Adrenal gland (tissue), 12 donors: ENCODE measurements around the gene NOX4. TPM values are rescaled to one million over a fixed set of nuclear protein-coding genes. Genes with fewer than 3 reads are reported as not detected.

Source experiments
- DNase-seq, 7 donors: peaks; one replicate each; pipeline ENCODE4 v3.0.0-alpha.2; 2019 to 2020
- H3K27ac ChIP-seq, 5 donors: fragments of 200-600 bp; sonication (generic) in 4 of 5; 1 replicate in 3 of 5; 2 replicates in 2 of 5; pipeline versions ENCODE4 v1.5.1 to v1.8.0; 2016 to 2020; ENCODE audit warnings: mild to moderate bottlenecking in 1 of 5
- H3K27me3 ChIP-seq: fragments of 200-600 bp; 2 replicates; pipeline ENCODE4 v1.8.0; 2021
- H3K36me3 ChIP-seq, 2 donors: fragments of 200-600 bp; replicated peaks in 1 of 2; 1 replicate in 1 of 2; 2 replicates in 1 of 2; pipeline versions ENCODE4 v1.5.1 to v1.8.0; 2018 to 2022
- H3K4me1 ChIP-seq, 2 donors: fragments of 200-600 bp; replicated peaks in 1 of 2; 1 replicate in 1 of 2; 2 replicates in 1 of 2; pipeline versions ENCODE4 v1.5.1 to v1.8.0; 2018 to 2021
- H3K4me3 ChIP-seq, 4 donors: fragments of 200-600 bp; sonication (generic) in 3 of 4; one replicate each; pipeline ENCODE4 v1.5.1; 2016 to 2018
- H3K9me3 ChIP-seq, 3 donors: fragments of 200-600 bp; sonication (generic) in 1 of 3; replicated peaks in 1 of 3; 1 replicate in 2 of 3; 2 replicates in 1 of 3; pipeline versions ENCODE4 v1.5.1 to v1.8.0; 2016 to 2021
- POLR2A ChIP-seq, 2 donors: fragments of 450-650 bp; IDR thresholded peaks; one replicate each; pipeline ENCODE4 v1.6.1; 2017; ENCODE audit warnings: antibody characterized with exemption in 2 of 2, mild to moderate bottlenecking in 2 of 2, moderate library complexity in 1 of 2
- WGBS, 4 donors: extraction: QIAGEN DNeasy Blood & Tissue Kit in 2 of 4; methylation state at CpG; one replicate each; pipeline versions ENCODE4 v1.1.5 to v1.1.7; 2013 to 2017; 5-methylcytosine and 5-hydroxymethylcytosine counted together
- intact Hi-C, 2 donors: fragments of 100-400 bp; cut with DNase I; formaldehyde crosslinking; loops; one replicate each; pipeline versions ENCODE4 v1.14.1 to v1.15.0; 2022 to 2023
- polyA plus RNA-seq, 3 donors: library from polyadenylated mRNA; stranded (reverse); fragments of 200-250 nt in 2 of 3; fragments of 350-450 nt in 1 of 3; fragmentation: Illumina TruSeq in 1 of 3; extraction: RNeasy Lipid Tissue Mini Kit (QIAGEN cat#74804) in 1 of 3; gene quantifications; one replicate each; pipeline ENCODE4 v1.2.3, GENCODE V29; 2013 to 2014
- total RNA-seq, 9 donors: library from RNA; depleted of rRNA in 4 of 9; stranded (reverse); fragments of >200 nt in 4 of 9; fragments of 120-200 nt in 1 of 9; fragmentation: NEBNext Ultra II Directional in 1 of 9; extraction: Animal tissue kit (Norgen Biotek cat#: 25700) in 1 of 9; gene quantifications; one replicate each; pipeline versions ENCODE4 v1.1.0 to v1.2.4, GENCODE V29; 2013 to 2023
- TF ChIP-seq, protein P1 (sequence below), 6 experiments: fragments of 450-650 bp in 4 of 6; fragments of 200-600 bp in 2 of 6; sonication (generic) in 1 of 6; IDR thresholded peaks; 1 replicate in 5 of 6; 2 replicates in 1 of 6; pipeline versions ENCODE4 v1.5.1 to v1.8.0; 2016 to 2021; ENCODE audit warnings: antibody characterized with exemption in 6 of 6, mild to moderate bottlenecking in 2 of 6, moderate library complexity in 1 of 6
- donor health status: healthy with polysubstance abuse.
- donor health status: Bipolar disorder and iron deficiency.
- donor health status: DM: yes; HTN: yes; CAD: no.
- donor health status: DM: no; HTN: no; CAD: no.
- donor health status: DM: no; HTN: no; CAD: no.
- donor health status: DM: yes; HTN: yes; CAD: no.

The NOX4 gene
- total and polyA plus RNA-seq, 12 donors: 0.14 to 8.8 (median 0.81) TPM; not detected in 1

DNA sequence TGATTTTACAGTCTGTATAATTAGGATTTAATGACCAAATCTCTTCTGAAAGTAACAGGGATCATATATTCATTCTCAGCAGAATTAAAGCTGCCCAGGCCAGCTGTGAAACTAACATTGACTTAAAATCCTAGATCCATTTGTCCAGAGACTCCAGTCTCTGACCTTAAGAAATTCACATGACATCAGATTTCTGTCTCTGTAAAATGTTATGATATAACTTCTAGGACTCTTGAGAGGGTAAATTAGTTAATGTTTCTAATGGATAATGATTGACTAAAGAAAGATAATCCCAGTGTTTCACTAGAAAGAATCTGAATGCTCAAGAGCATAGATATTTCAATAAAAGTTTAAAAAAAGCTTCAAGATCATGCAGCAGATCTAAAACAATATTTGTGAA, 6.3 kb downstream of the NOX4 start:
- Histone ChIP-seq H3K4me3 (no peak overlapping the region), H3K27ac (no peak overlapping the region), H3K27me3 (peaks cover 5% of the 10 kb centered on the region), H3K4me1 (no peaks in the 10 kb centered on the region), H3K36me3 (no peaks in the 10 kb centered on the region), H3K9me3 (no peaks in the 10 kb centered on the region)
- TF ChIP-seq, protein P1, sequence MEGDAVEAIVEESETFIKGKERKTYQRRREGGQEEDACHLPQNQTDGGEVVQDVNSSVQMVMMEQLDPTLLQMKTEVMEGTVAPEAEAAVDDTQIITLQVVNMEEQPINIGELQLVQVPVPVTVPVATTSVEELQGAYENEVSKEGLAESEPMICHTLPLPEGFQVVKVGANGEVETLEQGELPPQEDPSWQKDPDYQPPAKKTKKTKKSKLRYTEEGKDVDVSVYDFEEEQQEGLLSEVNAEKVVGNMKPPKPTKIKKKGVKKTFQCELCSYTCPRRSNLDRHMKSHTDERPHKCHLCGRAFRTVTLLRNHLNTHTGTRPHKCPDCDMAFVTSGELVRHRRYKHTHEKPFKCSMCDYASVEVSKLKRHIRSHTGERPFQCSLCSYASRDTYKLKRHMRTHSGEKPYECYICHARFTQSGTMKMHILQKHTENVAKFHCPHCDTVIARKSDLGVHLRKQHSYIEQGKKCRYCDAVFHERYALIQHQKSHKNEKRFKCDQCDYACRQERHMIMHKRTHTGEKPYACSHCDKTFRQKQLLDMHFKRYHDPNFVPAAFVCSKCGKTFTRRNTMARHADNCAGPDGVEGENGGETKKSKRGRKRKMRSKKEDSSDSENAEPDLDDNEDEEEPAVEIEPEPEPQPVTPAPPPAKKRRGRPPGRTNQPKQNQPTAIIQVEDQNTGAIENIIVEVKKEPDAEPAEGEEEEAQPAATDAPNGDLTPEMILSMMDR (IDR thresholded peaks at IDR 0.05): no peak
- no peak for TF ChIP-seq POLR2A (IDR thresholded peaks at IDR 0.05)
- DNase-seq: no peak
- intact Hi-C loops: no loop called here

DNA sequence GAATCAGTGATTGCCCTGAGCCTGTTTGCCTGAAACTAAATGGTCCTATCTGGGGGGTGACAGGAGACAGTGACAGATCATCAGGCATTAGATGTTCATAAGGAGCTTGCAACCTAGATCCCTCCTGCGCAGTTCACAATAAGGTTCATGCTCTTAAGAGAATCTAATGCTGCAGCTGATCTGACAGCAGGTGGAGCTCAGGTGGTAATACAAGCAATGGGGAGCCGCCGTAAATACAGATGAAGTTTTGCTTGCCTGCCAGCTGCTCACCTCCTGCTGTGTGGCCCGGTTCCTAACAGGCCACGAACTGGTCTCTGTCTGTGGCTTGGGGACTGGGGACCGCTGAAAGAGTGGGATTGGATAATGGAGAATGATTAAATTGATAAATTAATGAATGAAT, 14.0 kb downstream of the NOX4 start:
- WGBS, 4 donors: 65 to 71% (median 67%) methylated on average over 6 of the region's 6 CpGs

DNA sequence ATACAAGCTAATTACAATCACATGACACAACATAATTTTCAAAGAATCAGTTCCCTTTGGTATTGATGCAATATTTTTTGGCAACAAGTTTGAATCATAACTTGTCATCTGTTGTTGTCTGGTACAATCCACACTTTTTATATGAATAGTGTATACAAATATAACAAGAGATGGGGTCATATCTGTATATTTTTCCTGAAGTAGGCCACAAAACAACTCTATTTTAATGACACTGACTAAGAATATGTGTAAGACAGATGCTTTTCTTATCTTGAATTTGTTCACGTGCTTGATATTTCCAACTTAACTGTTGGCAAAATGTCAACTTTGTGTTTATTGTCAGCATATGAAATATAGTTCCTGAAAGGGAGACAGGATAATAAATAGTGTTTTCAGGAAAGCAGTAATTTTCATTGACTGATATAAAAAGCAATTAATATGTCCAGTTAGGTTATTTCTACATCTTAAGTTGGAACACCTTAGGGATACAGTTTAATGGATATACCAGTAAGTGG, 27.9 kb downstream of the NOX4 start:
- TF ChIP-seq, protein P1 (IDR thresholded peaks at IDR 0.05): no peak
- TF ChIP-seq POLR2A (IDR thresholded peaks at IDR 0.05): no peak
- no peak overlapping the region for H3K4me3 ChIP-seq
- 0 to 10% (median 3%) methylated on average over 1 of the region's 1 CpG for WGBS, 4 donors
- no peaks in the 10 kb centered on the region for H3K27me3 ChIP-seq
- intact Hi-C loops: no loop called here
- H3K27ac ChIP-seq: no peak overlapping the region
- no peaks in the 10 kb centered on the region for H3K36me3 ChIP-seq
- no peaks in the 10 kb centered on the region for H3K9me3 ChIP-seq
- DNase-seq: no peak
- H3K4me1 ChIP-seq: no peaks in the 10 kb centered on the region

More for the DNA sequence above, 14.0 kb downstream of the NOX4 start:
- TF ChIP-seq, protein P1 (IDR thresholded peaks at IDR 0.05): no peak
- no peak for TF ChIP-seq POLR2A (IDR thresholded peaks at IDR 0.05)
- no peak overlapping the region for H3K4me3 ChIP-seq
- intact Hi-C loops: no loop called here
- no peaks in the 10 kb centered on the region for H3K9me3 ChIP-seq
- H3K27ac ChIP-seq: no peak overlapping the region
- no peaks in the 10 kb centered on the region for H3K36me3 ChIP-seq
- DNase-seq: no peak
- no peaks in the 10 kb centered on the region for H3K4me1 ChIP-seq
- H3K27me3 ChIP-seq: no peaks in the 10 kb centered on the region

DNA sequence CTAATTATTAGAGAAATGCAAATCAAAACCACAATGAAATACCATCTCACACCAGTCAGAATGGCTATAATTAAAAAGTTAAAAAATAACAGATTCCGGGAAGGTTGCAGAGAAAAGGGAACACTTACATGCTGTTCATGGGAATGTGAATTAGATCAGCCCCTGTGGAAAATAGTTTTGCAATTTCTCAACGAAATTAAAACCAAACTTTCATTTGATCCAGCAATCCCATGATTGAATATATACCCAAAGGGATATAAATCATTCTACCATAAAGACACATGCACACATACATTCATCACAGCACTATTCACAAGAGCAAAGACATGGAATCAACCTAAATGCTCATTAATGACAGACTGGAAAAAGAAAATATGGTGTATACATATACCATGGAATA, 32.5 kb downstream of the NOX4 start:
- TF ChIP-seq, protein P1 (IDR thresholded peaks at IDR 0.05): no peak
- Histone ChIP-seq H3K9me3 (no peaks in the 10 kb centered on the region), H3K4me3 (no peak overlapping the region), H3K27me3 (no peaks in the 10 kb centered on the region), H3K27ac (no peak overlapping the region), H3K4me1 (no peaks in the 10 kb centered on the region), H3K36me3 (no peaks in the 10 kb centered on the region)
- DNase-seq: no peak
- 59 to 71% (median 65%) methylated on average over 2 of the region's 2 CpGs for WGBS, 4 donors
- intact Hi-C loops: no loop called here
